Kidney (tissue), 14 donors: Measurements from ENCODE around the gene ARGLU1. TPM values are rescaled to one million over a fixed set of nuclear protein-coding genes. Genes with fewer than 3 reads are reported as not detected.
"Not testable (repeated sequence)": the region's sequence is repeated elsewhere in the genome, so short reads cannot be mapped to it uniquely, and the experiment has no call there.

Experiments used
- DNase-seq, 5 donors: peaks; one replicate each; pipeline ENCODE4 v3.0.0-alpha.2; 2013 to 2020
- FAIRE-seq: peaks from 2 replicates; lab custom pipeline; 2012; peaks lifted over from hg19 to GRCh38; lab: Jason Lieb, UNC
- H3K27ac ChIP-seq, 2 donors: one replicate each; pipeline ENCODE4 v1.7.0; 2013; ENCODE audit warnings: low read depth in 2 of 2, low read length in 2 of 2, inconsistent platforms in 1 of 2
- H3K27me3 ChIP-seq: one replicate; pipeline ENCODE4 v1.7.1; 2013; ENCODE audit warnings: low read length, inconsistent platforms; ENCODE audit not compliant: control insufficient read depth, insufficient read depth
- H3K36me3 ChIP-seq, 3 donors: one replicate each; pipeline versions ENCODE4 v1.7.0 to v1.7.1; 2013; ENCODE audit warnings: low read length in 3 of 3, control low read depth in 1 of 3, inconsistent platforms in 1 of 3; ENCODE audit not compliant: insufficient read depth in 3 of 3, control insufficient read depth in 2 of 3
- H3K4me1 ChIP-seq, 3 donors: one replicate each; pipeline versions ENCODE4 v1.7.0 to v1.7.1; 2013; ENCODE audit warnings: low read length in 3 of 3, inconsistent platforms in 1 of 3, low read depth in 1 of 3; ENCODE audit not compliant: control insufficient read depth in 2 of 3, insufficient read depth in 2 of 3
- H3K4me3 ChIP-seq, 3 donors: one replicate each; pipeline versions ENCODE4 v1.7.0 to v1.8.1; 2013; ENCODE audit warnings: low read length in 3 of 3, control low read depth in 1 of 3, inconsistent platforms in 1 of 3
- H3K9ac ChIP-seq, 3 donors: one replicate each; pipeline versions ENCODE4 v1.7.0 to v1.7.1; 2013; ENCODE audit warnings: low read length in 3 of 3, control low read depth in 1 of 3, inconsistent platforms in 1 of 3
- H3K9me3 ChIP-seq, 3 donors: one replicate each; pipeline versions ENCODE4 v1.7.0 to v1.7.1; 2013; ENCODE audit warnings: low read length in 3 of 3, control low read depth in 1 of 3, inconsistent platforms in 1 of 3; ENCODE audit not compliant: control insufficient read depth in 2 of 3, insufficient read depth in 1 of 3
- CTCF ChIP-seq: IDR thresholded peaks from 3 replicates; pipeline ENCODE4 v1.5.1; 2012; ENCODE audit warnings: mild to moderate bottlenecking, moderate library complexity, borderline replicate concordance; ENCODE audit not compliant: insufficient read depth; ENCODE audit errors: extremely low read depth
- intact Hi-C: fragments of 100-400 bp; cut with DNase I; formaldehyde crosslinking; loops from one replicate; pipeline ENCODE4 v1.11.1; 2022
- polyA plus RNA-seq: library from polyadenylated mRNA; stranded (reverse); fragments of 350-450 nt; fragmentation: Illumina TruSeq; extraction: RNeasy Lipid Tissue Mini Kit (QIAGEN cat#74804); gene quantifications from one replicate; pipeline ENCODE4 v1.2.3, GENCODE V29; 2014; ENCODE audit warnings: low read depth, low replicate concordance; ENCODE audit not compliant: insufficient read depth
- total RNA-seq: library from RNA; stranded (reverse); fragmentation: NEBNext Ultra II Directional; extraction: Animal tissue kit (Norgen Biotek cat#: 25700); gene quantifications from one replicate; pipeline ENCODE4 v1.2.1, GENCODE V29; 2021
- donor health status: control.
- donor health status: control.
- donor health status: control.
- donor health status: control.
- donor health status: control.
- donor health status: DM: yes; HTN: yes; CAD: no.
- donor health status: Normal renal cell carcinoma (clear cell type).

ARGLU1 gene
- total and polyA plus RNA-seq, 2 donors from 2014 or later, result 39.0 to 86.7 TPM

GRCh38 chr13:106609116-106609515 lies 41.2 kb upstream of the ARGLU1 start:
- Histone ChIP-seq H3K4me3 (no peak overlapping the region), H3K9ac (no peak overlapping the region), H3K36me3 (no peaks in the 10 kb centered on the region), H3K9me3 (no peaks in the 10 kb centered on the region), H3K27me3 (no peaks in the 10 kb centered on the region), H3K27ac (no peak overlapping the region), H3K4me1 (no peaks in the 10 kb centered on the region)
- intact Hi-C loops, result no loop called here
- DNase-seq, result no peak
- no peak for TF ChIP-seq CTCF
- no peak for FAIRE-seq

- no peaks in the 10 kb centered on the region for H3K27me3 ChIP-seq
- FAIRE-seq, result no peak
- intact Hi-C loops, result no loop called here
Observed at GRCh38 chr13:106603546-106603945, 35.6 kb upstream of the ARGLU1 start.

GRCh38 chr13:106602178-106602577 lies 34.2 kb upstream of the ARGLU1 start:
- Histone ChIP-seq H3K9ac (no peak overlapping the region), H3K4me1 (no peaks in the 10 kb centered on the region), H3K27me3 (no peaks in the 10 kb centered on the region), H3K27ac (no peak overlapping the region), H3K4me3 (no peak overlapping the region), H3K36me3 (no peaks in the 10 kb centered on the region), H3K9me3 (no peaks in the 10 kb centered on the region)
- intact Hi-C loops, result no loop called here
- no peak for TF ChIP-seq CTCF
- FAIRE-seq, result no peak
- no peak for DNase-seq

More at GRCh38 chr13:106603546-106603945, 35.6 kb upstream of the ARGLU1 start:
- no peaks in the 10 kb centered on the region for H3K4me1 ChIP-seq
- no peak overlapping the region for H3K27ac ChIP-seq
- no peak for DNase-seq
- H3K4me3 ChIP-seq, result no peak overlapping the region
- no peak overlapping the region for H3K9ac ChIP-seq
- TF ChIP-seq CTCF, result no peak
- no peaks in the 10 kb centered on the region for H3K36me3 ChIP-seq
- H3K9me3 ChIP-seq, result no peaks in the 10 kb centered on the region

- intact Hi-C loops, result no loop called here
- H3K9me3 ChIP-seq, result no peaks in the 10 kb centered on the region
- FAIRE-seq, result no peak
- H3K4me3 ChIP-seq, result no peak overlapping the region
- H3K4me1 ChIP-seq, result no peaks in the 10 kb centered on the region
- no peak overlapping the region for H3K9ac ChIP-seq
- no peaks in the 10 kb centered on the region for H3K27me3 ChIP-seq
- no peaks in the 10 kb centered on the region for H3K36me3 ChIP-seq
- no peak overlapping the region for H3K27ac ChIP-seq
- no peak for DNase-seq
- TF ChIP-seq CTCF, result no peak
Observed at GRCh38 chr13:106601489-106601888, 33.6 kb upstream of the ARGLU1 start.

GRCh38 chr13:106600798-106601135 lies 32.8 kb upstream of the ARGLU1 start:
- H3K4me1 ChIP-seq, H3K4me3 ChIP-seq, intact Hi-C loops, H3K27me3 ChIP-seq, H3K9me3 ChIP-seq, H3K9ac ChIP-seq, H3K27ac ChIP-seq, DNase-seq, H3K36me3 ChIP-seq, FAIRE-seq: not testable (repeated sequence)
